Epithelial cell of proximal tubule (primary cell): ENCODE data around the gene FLT3. TPM values are rescaled to one million over a fixed set of nuclear protein-coding genes. Genes with fewer than 3 reads are reported as not detected.

Experiments
- DNase-seq: peaks from one replicate; pipeline ENCODE4 v3.0.0-alpha.2; 2011; ENCODE audit warnings: low read depth
- H3K4me3 ChIP-seq: 2 replicates; pipeline ENCODE4 v1.5.1; 2011; ENCODE audit warnings: low read depth, mild to moderate bottlenecking, low read length
- total RNA-seq: library from RNA; depleted of rRNA; stranded (reverse); fragments of >200 nt; gene quantifications from 2 replicates; pipeline ENCODE4 v1.2.3, GENCODE V29; 2015
- TF ChIP-seq, protein P1 (sequence below): conservative IDR thresholded peaks from 2 replicates; pipeline ENCODE4 v1.5.1; 2012; ENCODE audit warnings: low read depth, mild to moderate bottlenecking, low read length

The FLT3 gene
- total RNA-seq, 1 donor from 2014 or later, result 0.58 TPM

DNA sequence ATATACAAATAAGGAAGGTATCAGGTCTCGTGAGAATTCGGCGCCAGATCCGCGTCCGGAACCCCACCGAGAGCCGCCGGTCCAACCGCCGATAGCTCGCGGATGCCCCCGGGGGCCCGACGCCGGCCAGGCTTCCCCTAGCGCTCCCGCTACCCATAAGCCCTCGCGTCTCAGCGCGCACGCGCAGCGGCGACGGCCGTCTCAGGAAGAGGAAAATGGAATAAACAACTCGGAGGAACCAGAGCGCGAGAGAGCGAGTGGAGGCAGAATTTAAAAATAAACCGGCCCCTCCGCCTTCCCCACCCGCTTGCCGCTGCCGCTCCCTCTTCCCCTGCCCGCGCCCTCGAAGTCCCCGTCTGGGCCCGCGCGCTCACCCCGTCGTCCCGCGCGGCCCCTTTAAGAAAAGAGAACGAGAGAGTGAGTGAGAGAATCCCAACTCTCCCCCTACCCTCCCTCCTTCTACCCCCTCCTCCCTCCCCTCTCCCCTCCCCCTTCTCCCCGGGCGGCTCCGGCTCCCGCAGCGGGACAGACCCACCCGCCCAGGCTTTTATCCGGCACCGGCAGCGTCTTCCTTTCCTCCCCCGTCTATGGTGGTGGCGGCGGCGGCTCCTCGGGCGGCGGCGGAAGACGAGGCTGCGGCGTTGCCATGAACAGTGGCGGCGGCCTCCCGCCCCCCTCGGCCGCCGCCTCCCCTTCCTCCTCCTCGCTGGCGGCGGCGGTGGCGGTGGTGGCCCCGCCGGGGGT, 37.8 kb upstream of the FLT3 start, which contains the start of gene PAN3:
TSS of gene PAN3 (plus strand) at position 534 of the 744 bp plus-strand sequence. CDS start at position 647, 113 bp downstream.
- DNase-seq, result no peak
- TF ChIP-seq, protein P1, sequence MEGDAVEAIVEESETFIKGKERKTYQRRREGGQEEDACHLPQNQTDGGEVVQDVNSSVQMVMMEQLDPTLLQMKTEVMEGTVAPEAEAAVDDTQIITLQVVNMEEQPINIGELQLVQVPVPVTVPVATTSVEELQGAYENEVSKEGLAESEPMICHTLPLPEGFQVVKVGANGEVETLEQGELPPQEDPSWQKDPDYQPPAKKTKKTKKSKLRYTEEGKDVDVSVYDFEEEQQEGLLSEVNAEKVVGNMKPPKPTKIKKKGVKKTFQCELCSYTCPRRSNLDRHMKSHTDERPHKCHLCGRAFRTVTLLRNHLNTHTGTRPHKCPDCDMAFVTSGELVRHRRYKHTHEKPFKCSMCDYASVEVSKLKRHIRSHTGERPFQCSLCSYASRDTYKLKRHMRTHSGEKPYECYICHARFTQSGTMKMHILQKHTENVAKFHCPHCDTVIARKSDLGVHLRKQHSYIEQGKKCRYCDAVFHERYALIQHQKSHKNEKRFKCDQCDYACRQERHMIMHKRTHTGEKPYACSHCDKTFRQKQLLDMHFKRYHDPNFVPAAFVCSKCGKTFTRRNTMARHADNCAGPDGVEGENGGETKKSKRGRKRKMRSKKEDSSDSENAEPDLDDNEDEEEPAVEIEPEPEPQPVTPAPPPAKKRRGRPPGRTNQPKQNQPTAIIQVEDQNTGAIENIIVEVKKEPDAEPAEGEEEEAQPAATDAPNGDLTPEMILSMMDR, result no peak
- H3K4me3 ChIP-seq, result peak within 1 kb of the TSS; percentile 80

DNA sequence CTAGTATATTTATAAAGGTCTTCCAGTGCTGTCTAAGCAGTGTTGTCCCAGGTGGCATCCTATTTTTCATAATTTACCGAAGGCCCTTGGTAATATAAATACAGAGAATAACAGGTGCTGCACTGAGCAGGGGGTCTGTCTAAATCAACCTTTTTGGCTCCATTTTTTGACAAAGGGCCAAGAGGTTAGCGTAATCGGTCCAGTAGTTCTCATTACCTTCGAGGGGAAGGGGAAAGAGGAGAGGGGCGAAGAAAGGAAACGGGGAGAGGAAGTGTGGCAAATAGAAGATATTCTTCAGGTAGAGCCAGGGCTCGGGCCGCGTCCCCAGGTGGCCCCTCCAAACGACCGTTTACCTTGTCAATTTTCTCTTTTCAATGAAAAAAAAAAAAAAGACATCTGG, 37.2 kb upstream of the FLT3 start:
- DNase-seq, result no peak
- TF ChIP-seq, protein P1, result no peak
- H3K4me3 ChIP-seq, result peak overlapping the region; percentile 80

DNA sequence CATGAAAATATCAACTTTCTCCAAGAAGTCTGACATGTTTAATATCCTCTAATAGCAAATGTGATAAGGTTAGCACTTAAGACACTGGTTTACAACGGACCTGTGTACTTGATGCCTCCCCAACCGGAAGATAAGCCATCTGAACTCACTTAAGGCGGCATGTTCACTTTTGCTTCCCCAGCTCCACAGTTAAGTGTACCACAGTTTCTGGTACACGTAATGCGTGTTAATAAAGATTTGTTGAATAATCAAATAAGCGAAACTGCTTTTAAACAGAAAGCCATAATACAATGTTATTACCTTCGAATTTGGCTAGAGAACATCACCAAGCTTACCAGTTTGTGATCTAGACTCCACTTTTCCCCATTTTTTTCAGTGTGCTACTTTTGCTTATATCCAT, 36.5 kb upstream of the FLT3 start:
- TF ChIP-seq, protein P1, result no peak
- peak overlapping the region; percentile 80 for H3K4me3 ChIP-seq
- DNase-seq, result no peak

GRCh38 chr13:28131646-28132045, 31.3 kb upstream of the FLT3 start:
- H3K4me3 ChIP-seq, result no peak overlapping the region
- no peak for DNase-seq
- TF ChIP-seq, protein P1, result no peak

- TF ChIP-seq, protein P1, result no peak
- no peak for DNase-seq
- no peak overlapping the region for H3K4me3 ChIP-seq
Observed at GRCh38 chr13:28129911-28130693, 29.7 kb upstream of the FLT3 start.

DNA sequence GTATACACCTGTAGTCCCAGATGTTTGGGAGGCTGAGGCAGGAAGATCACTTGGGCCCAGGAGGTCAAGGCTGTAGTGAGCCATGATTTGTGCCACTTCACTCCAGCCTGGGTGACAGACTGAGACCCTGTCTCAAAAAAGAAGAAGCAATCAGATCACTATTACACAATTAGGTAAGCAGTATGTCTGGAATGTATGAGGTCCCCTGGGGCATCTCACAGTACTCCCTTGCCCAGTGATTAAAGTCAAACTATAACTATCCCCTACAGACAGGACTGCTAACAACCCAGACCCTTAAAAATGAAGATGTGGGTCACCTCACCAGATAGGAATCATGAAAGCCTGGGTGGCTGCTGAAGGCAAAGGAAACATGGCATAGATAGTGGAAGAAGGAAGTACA, 28.6 kb upstream of the FLT3 start:
- DNase-seq, result no peak
- TF ChIP-seq, protein P1, result no peak
- H3K4me3 ChIP-seq, result no peak overlapping the region
